H1 (cell line): ENCODE results near the gene MMAB. TPM values are rescaled to one million over a fixed set of nuclear protein-coding genes. Genes with fewer than 3 reads are reported as not detected.

Experiments used
- CTCF ChIA-PET: fragments of 300-600 bp; sonication (Branson Sonifier 250); formaldehyde crosslinking; loops from one replicate; lab custom pipeline; 2021; ENCODE audit not compliant: partially characterized antibody; lab: Charles Lee
- POLR2A ChIA-PET: fragments of 300-600 bp; sonication (Branson Sonifier 250); formaldehyde crosslinking; loops from one replicate; lab custom pipeline; 2021; ENCODE audit warnings: inconsistent platforms; ENCODE audit not compliant: partially characterized antibody; lab: Charles Lee
- DNase-seq, 2 experiments: peaks; one replicate each; pipeline versions ENCODE4 v3.0.0 to v3.0.0-alpha.2; 2010 to 2022; ENCODE audit warnings: low spot score in 2 of 2, low read depth in 1 of 2, mixed read lengths in 1 of 2
- FAIRE-seq: peaks from 2 replicates; lab custom pipeline; 2011; peaks lifted over from hg19 to GRCh38; lab: Jason Lieb, UNC
- H2AFZ ChIP-seq: 2 replicates; pipeline ENCODE4 v1.8.1; 2012; ENCODE audit warnings: low read length, inconsistent platforms
- H2AK5ac ChIP-seq: 2 replicates; pipeline ENCODE4 v1.6.1; 2013; ENCODE audit warnings: low read depth, low read length
- H2BK120ac ChIP-seq: replicated peaks from 2 replicates; pipeline ENCODE3; 2013; ENCODE audit warnings: low read depth, low read length, inconsistent platforms
- H2BK12ac ChIP-seq: 2 replicates; pipeline ENCODE4 v1.6.1; 2013; ENCODE audit warnings: low read depth, low read length
- H2BK15ac ChIP-seq: 2 replicates; pipeline ENCODE4 v1.6.1; 2013; ENCODE audit warnings: low read length
- H2BK20ac ChIP-seq: 2 replicates; pipeline ENCODE4 v1.6.1; 2013; ENCODE audit warnings: low read length
- H2BK5ac ChIP-seq: 2 replicates; pipeline ENCODE4 v1.6.1; 2013; ENCODE audit warnings: low read depth, low read length
- H3K14ac ChIP-seq: 2 replicates; pipeline ENCODE4 v1.6.1; 2013; ENCODE audit warnings: inconsistent platforms; ENCODE audit not compliant: insufficient read length
- H3K18ac ChIP-seq: 2 replicates; pipeline ENCODE4 v1.6.1; 2013; ENCODE audit warnings: low read length; ENCODE audit errors: extremely low read depth
- H3K23ac ChIP-seq: 2 replicates; pipeline ENCODE4 v1.6.1; 2013; ENCODE audit warnings: inconsistent platforms; ENCODE audit not compliant: insufficient read length
- H3K23me2 ChIP-seq: 2 replicates; pipeline ENCODE4 v1.6.1; 2013; ENCODE audit warnings: low read depth, low read length
- H3K27ac ChIP-seq: 2 replicates; pipeline ENCODE4 v1.6.1; 2011; ENCODE audit warnings: low read depth, low read length, inconsistent platforms
- H3K27me3 ChIP-seq, 4 experiments: replicated peaks in 1 of 4; 1 replicate in 1 of 4; 2 replicates in 3 of 4; pipeline versions ENCODE4 v1.6.1 to v1.8.1; 2011 to 2013; ENCODE audit warnings: low read length in 3 of 4, mild to moderate bottlenecking in 3 of 4, inconsistent platforms in 2 of 4, mixed read lengths in 2 of 4, moderate library complexity in 1 of 4; ENCODE audit not compliant: control insufficient read depth in 3 of 4, insufficient read depth in 3 of 4; ENCODE audit errors: extremely low read depth in 1 of 4
- H3K36me3 ChIP-seq, 4 experiments: 2 replicates each; pipeline versions ENCODE4 v1.6.1 to v1.8.1; 2011 to 2013; ENCODE audit warnings: mild to moderate bottlenecking in 4 of 4, low read length in 3 of 4, moderate library complexity in 2 of 4, control low read depth in 1 of 4, inconsistent platforms in 1 of 4; ENCODE audit not compliant: insufficient read depth in 4 of 4, control insufficient read depth in 2 of 4
- H3K4ac ChIP-seq: replicated peaks from 2 replicates; pipeline ENCODE3; 2013; ENCODE audit warnings: low read length, low read depth, mixed read lengths, inconsistent platforms; ENCODE audit not compliant: insufficient read length
- H3K4me1 ChIP-seq, 4 experiments: replicated peaks in 1 of 4; 1 replicate in 1 of 4; 2 replicates in 3 of 4; pipeline versions ENCODE4 v1.6.1 to v1.8.1; 2011 to 2013; ENCODE audit warnings: low read length in 3 of 4, inconsistent platforms in 2 of 4, mixed read lengths in 1 of 4; ENCODE audit not compliant: insufficient read depth in 4 of 4, control insufficient read depth in 3 of 4
- H3K4me2 ChIP-seq, 2 experiments: 2 replicates each; pipeline versions ENCODE4 v1.6.1 to v1.8.1; 2011 to 2013; ENCODE audit warnings: low read depth in 2 of 2, low read length in 2 of 2, control low read depth in 1 of 2, inconsistent platforms in 1 of 2, mild to moderate bottlenecking in 1 of 2; ENCODE audit not compliant: insufficient read depth in 1 of 2
- H3K4me3 ChIP-seq, 4 experiments: fragments of 200-600, 300-600 bp in 1 of 4; sonication (generic), shearing (Covaris generic), sonication (Bioruptor Twin) in 1 of 4; 2 replicates each; pipeline versions ENCODE4 v1.5.1 to v1.8.1; 2011 to 2016; ENCODE audit warnings: low read length in 4 of 4, low read depth in 3 of 4, control low read depth in 2 of 4, inconsistent platforms in 2 of 4, mild to moderate bottlenecking in 2 of 4, mixed read lengths in 1 of 4, moderate library complexity in 1 of 4; ENCODE audit not compliant: insufficient read depth in 2 of 4; ENCODE audit errors: extremely low read depth in 1 of 4
- H3K56ac ChIP-seq: replicated peaks from 2 replicates; pipeline ENCODE3; 2013; ENCODE audit warnings: low read depth, mild to moderate bottlenecking, mixed read lengths, low read length, inconsistent platforms; ENCODE audit not compliant: insufficient read length
- H3K79me1 ChIP-seq: 2 replicates; pipeline ENCODE4 v1.6.1; 2013; ENCODE audit warnings: low read depth, low read length, control low read depth
- H3K79me2 ChIP-seq, 2 experiments: 2 replicates each; pipeline versions ENCODE4 v1.6.1 to v1.8.1; 2012 to 2013; ENCODE audit warnings: low read length in 2 of 2, mild to moderate bottlenecking in 2 of 2, inconsistent platforms in 1 of 2; ENCODE audit not compliant: insufficient read depth in 2 of 2, control insufficient read depth in 1 of 2
- H3K9ac ChIP-seq, 4 experiments: replicated peaks in 1 of 4; 1 replicate in 1 of 4; 2 replicates in 3 of 4; pipeline versions ENCODE4 v1.6.1 to v1.8.1; 2011 to 2013; ENCODE audit warnings: low read depth in 3 of 4, low read length in 3 of 4, control low read depth in 2 of 4, mild to moderate bottlenecking in 2 of 4, moderate library complexity in 2 of 4, inconsistent platforms in 1 of 4; ENCODE audit errors: extremely low read depth in 1 of 4
- H3K9me3 ChIP-seq, 2 experiments: 2 replicates each; pipeline versions ENCODE4 v1.6.1 to v1.8.1; 2012 to 2013; ENCODE audit warnings: mild to moderate bottlenecking in 2 of 2, moderate library complexity in 2 of 2, control low read depth in 1 of 2, inconsistent platforms in 1 of 2, low read depth in 1 of 2, low read length in 1 of 2, mixed read lengths in 1 of 2; ENCODE audit not compliant: insufficient read depth in 2 of 2
- H4K20me1 ChIP-seq, 2 experiments: replicated peaks in 1 of 2; 2 replicates each; pipeline versions ENCODE3 to v1.8.1; 2011 to 2013; ENCODE audit warnings: inconsistent platforms in 2 of 2, low read length in 2 of 2, mild to moderate bottlenecking in 1 of 2; ENCODE audit not compliant: insufficient read depth in 2 of 2, control insufficient read depth in 1 of 2
- H4K5ac ChIP-seq: 2 replicates; pipeline ENCODE4 v1.6.1; 2013; ENCODE audit warnings: low read length, low read depth, mixed read lengths, inconsistent platforms; ENCODE audit not compliant: insufficient read length
- H4K8ac ChIP-seq: 2 replicates; pipeline ENCODE4 v1.8.0; 2013; ENCODE audit warnings: mild to moderate bottlenecking, moderate library complexity, low read length, inconsistent platforms; ENCODE audit not compliant: insufficient read depth; ENCODE audit errors: extremely low read depth
- H4K91ac ChIP-seq: replicated peaks from 2 replicates; pipeline ENCODE3; 2013; ENCODE audit warnings: low read length, mixed read lengths, inconsistent platforms; ENCODE audit not compliant: insufficient read length
- ATF2 ChIP-seq: IDR thresholded peaks from 2 replicates; pipeline ENCODE4 v1.6.1; 2012; ENCODE audit warnings: low read length, inconsistent platforms
- BRCA1 ChIP-seq: IDR thresholded peaks from 2 replicates; pipeline ENCODE4 v1.6.1; 2012; ENCODE audit warnings: low read depth, low read length, improper control_type of control experiment
- CBX5 ChIP-seq: fragments of 300-800, 300-1000 bp; sonication (generic); IDR thresholded peaks from 2 replicates; pipeline ENCODE4 v1.7.1; 2016; ENCODE audit warnings: antibody characterized with exemption, low read length, low read depth
- CREB1 ChIP-seq: IDR thresholded peaks from 2 replicates; pipeline ENCODE4 v1.6.1; 2012; ENCODE audit warnings: inconsistent platforms
- EZH2 ChIP-seq: fragments of 200-600 bp; sonication (generic); IDR thresholded peaks from 2 replicates; pipeline ENCODE4 v1.7.1; 2012; ENCODE audit warnings: low read depth, mild to moderate bottlenecking, moderate library complexity, low read length, inconsistent platforms; ENCODE audit not compliant: severe bottlenecking
- GABPA ChIP-seq: IDR thresholded peaks from 2 replicates; pipeline ENCODE4 v1.6.1; 2011; ENCODE audit warnings: mild to moderate bottlenecking, low read length, moderate library complexity, borderline replicate concordance; ENCODE audit not compliant: insufficient read depth
- GTF2F1 ChIP-seq: IDR thresholded peaks from 2 replicates; pipeline ENCODE4 v1.6.1; 2012; ENCODE audit warnings: low read depth, low read length, improper control_type of control experiment, borderline replicate concordance
- JUN ChIP-seq: IDR thresholded peaks from 2 replicates; pipeline ENCODE4 v1.6.1; 2011; ENCODE audit warnings: low read depth, mild to moderate bottlenecking, improper control_type of control experiment, low read length
- KDM1A ChIP-seq: fragments of 200-600, 300-600 bp; sonication (generic); IDR thresholded peaks from 2 replicates; pipeline ENCODE4 v1.7.1; 2016; ENCODE audit warnings: mild to moderate bottlenecking, low read length, borderline replicate concordance
- KDM5A ChIP-seq: fragments of 200-600 bp; IDR thresholded peaks from 2 replicates; pipeline ENCODE4 v1.7.1; 2012; ENCODE audit warnings: mild to moderate bottlenecking, low read length, inconsistent platforms, mixed read lengths
- RAD21 ChIP-seq, 2 experiments: IDR thresholded peaks in 1 of 2; conservative IDR thresholded peaks in 1 of 2; 2 replicates each; pipeline ENCODE4 v1.6.1; 2011; ENCODE audit warnings: low read depth in 2 of 2, low read length in 2 of 2, improper control_type of control experiment in 1 of 2, inconsistent platforms in 1 of 2, mild to moderate bottlenecking in 1 of 2, moderate library complexity in 1 of 2
- SP2 ChIP-seq: IDR thresholded peaks from 2 replicates; pipeline ENCODE4 v1.6.1; 2012; ENCODE audit warnings: mild to moderate bottlenecking, low read length, inconsistent platforms
- SP4 ChIP-seq: IDR thresholded peaks from 2 replicates; pipeline ENCODE4 v1.6.1; 2012; ENCODE audit warnings: low read length, inconsistent platforms
- WGBS, 2 experiments: shearing (Covaris generic) in 1 of 2; methylation state at CpG; one replicate each; pipeline versions ENCODE4 v1.1.6 to v1.1.7; 2013 to 2015; ENCODE audit warnings: low lambda C conversion rate in 2 of 2, mixed read lengths in 2 of 2, inconsistent platforms in 1 of 2, low coverage in 1 of 2, missing lambda C conversion rate in 1 of 2; ENCODE audit not compliant: insufficient replicate concordance in 2 of 2, insufficient coverage in 1 of 2, insufficient read length in 1 of 2; ENCODE audit errors: extremely low coverage in 1 of 2, missing lambda C conversion rate in 1 of 2; 5-methylcytosine and 5-hydroxymethylcytosine counted together
- polyA plus RNA-seq, 7 experiments: library from polyadenylated mRNA; depleted of rRNA in 3 of 7; stranded (reverse) in 5 of 7; unstranded in 2 of 7; fragments of >200 nt in 5 of 7; fragments of 200-250 nt in 2 of 7; gene quantifications; 1 replicate in 5 of 7; 2 replicates in 1 of 7; 4 replicates in 1 of 7; pipeline versions ENCODE4 v1.2.1 to v1.2.3, GENCODE V29; 2011 to 2013; ENCODE audit warnings: missing spikeins in 2 of 7, mixed read lengths in 2 of 7
- total RNA-seq: library from RNA; stranded (reverse); fragmentation: NEBNext Ultra II Directional; extraction: Animal tissue kit (Norgen Biotek cat#: 25700); gene quantifications from 2 replicates; pipeline ENCODE4 v1.2.1, GENCODE V29; 2021

The MMAB gene
- total and polyA plus RNA-seq, 2 of the 8 experiments (the other 6 are each of a cell fraction or from before 2014, with no cell fraction given) = 12.9 to 18.5 TPM

- no peak overlapping the region for H4K91ac ChIP-seq
- no peak for DNase-seq
- H4K20me1 ChIP-seq = peaks cover 0 to 2% of the 10 kb centered on the region in 2 experiments
- WGBS, 2 experiments = 88% methylated on average over 7 of the region's 7 CpGs; no CpG with 5 or more reads in 1 of the 2 experiments
- no peak overlapping the region for H3K18ac ChIP-seq
- H3K9ac ChIP-seq = no peak overlapping the region
- H3K23ac ChIP-seq = no peak overlapping the region
- no peak overlapping the region for H3K4ac ChIP-seq
- ChIA-PET POLR2A (interaction anchor here (1.8 kb wide), 1 partner anchor 7 kb away, joined by 5 read pairs; no protein-coding TSS in a partner anchor), CTCF (interaction anchor here (0.8 to 2.0 kb wide), 7 partner anchors 9 to 216 kb away, joined by 3 to 8 read pairs (median 3); no protein-coding TSS in a partner anchor)
- no peaks in the 10 kb centered on the region for H3K9me3 ChIP-seq
- no peak overlapping the region for H2BK120ac ChIP-seq
- no peak overlapping the region for H3K56ac ChIP-seq
- no peak overlapping the region for H2BK12ac ChIP-seq
- H2BK15ac ChIP-seq = no peak overlapping the region
- no peak overlapping the region for H3K27ac ChIP-seq
- no peak overlapping the region for H3K14ac ChIP-seq
- no peak overlapping the region for H4K5ac ChIP-seq
- no peak overlapping the region for H3K4me3 ChIP-seq
- H2AK5ac ChIP-seq = no peak overlapping the region
- no peak overlapping the region for H2AFZ ChIP-seq
- no peak for FAIRE-seq
- no peaks in the 10 kb centered on the region for H3K27me3 ChIP-seq
- H3K79me2 ChIP-seq = no peaks in the 10 kb centered on the region
- H3K23me2 ChIP-seq = no peaks in the 10 kb centered on the region
- H2BK20ac ChIP-seq = no peak overlapping the region
- H3K79me1 ChIP-seq = no peaks in the 10 kb centered on the region; the same call in 1 of the 2 replicates
- H2BK5ac ChIP-seq = no peak overlapping the region
- no peak overlapping the region for H4K8ac ChIP-seq
- peaks cover 0 to 16% (median 9%) of the 10 kb centered on the region in 4 experiments; a peak in 5 of 8 replicates for H3K36me3 ChIP-seq
- no peak overlapping the region for H3K4me2 ChIP-seq
- H3K4me1 ChIP-seq = no peaks in the 10 kb centered on the region
- no peak for TF ChIP-seq SP2
- no peak for TF ChIP-seq ATF2
- TF ChIP-seq CREB1 = no peak
- no peak for TF ChIP-seq BRCA1
- no peak for TF ChIP-seq SP4
- TF ChIP-seq GTF2F1 = no peak
- TF ChIP-seq RAD21 (IDR thresholded peaks at IDR 0.05 in 1 of 2, conservative IDR thresholded peaks at IDR 0.05 in 1 of 2; ENCODE audit: low read depth in 2 of 2, low read length in 2 of 2) = no peak
- no peak for TF ChIP-seq EZH2
- no peak for TF ChIP-seq KDM1A
- no peak for TF ChIP-seq CBX5
- TF ChIP-seq KDM5A = no peak
- no peak for TF ChIP-seq JUN
- TF ChIP-seq GABPA = no peak
Observed at GRCh38 chr12:109589240-109589590, 15.9 kb upstream of the MMAB start.
